Testis (tissue), 2 donors: ENCODE results near the gene OR4K2.

Experiments
- POLR2A ChIP-seq: fragments of 450-650 bp; IDR thresholded peaks from one replicate; pipeline ENCODE4 v1.6.1; 2017; ENCODE audit warnings: antibody characterized with exemption, mild to moderate bottlenecking, moderate library complexity
- TF ChIP-seq, protein P1 (sequence below), 3 experiments: fragments of 450-650 bp in 2 of 3; fragments of 200-600 bp in 1 of 3; sonication (generic) in 1 of 3; IDR thresholded peaks; one replicate each; pipeline ENCODE4 v1.5.1; 2016 to 2019; ENCODE audit warnings: antibody characterized with exemption in 3 of 3, mild to moderate bottlenecking in 2 of 3, moderate library complexity in 1 of 3

GRCh38 chr14:19900999-19901398, 26.1 kb downstream of the OR4K2 start:
- TF ChIP-seq, protein P1, sequence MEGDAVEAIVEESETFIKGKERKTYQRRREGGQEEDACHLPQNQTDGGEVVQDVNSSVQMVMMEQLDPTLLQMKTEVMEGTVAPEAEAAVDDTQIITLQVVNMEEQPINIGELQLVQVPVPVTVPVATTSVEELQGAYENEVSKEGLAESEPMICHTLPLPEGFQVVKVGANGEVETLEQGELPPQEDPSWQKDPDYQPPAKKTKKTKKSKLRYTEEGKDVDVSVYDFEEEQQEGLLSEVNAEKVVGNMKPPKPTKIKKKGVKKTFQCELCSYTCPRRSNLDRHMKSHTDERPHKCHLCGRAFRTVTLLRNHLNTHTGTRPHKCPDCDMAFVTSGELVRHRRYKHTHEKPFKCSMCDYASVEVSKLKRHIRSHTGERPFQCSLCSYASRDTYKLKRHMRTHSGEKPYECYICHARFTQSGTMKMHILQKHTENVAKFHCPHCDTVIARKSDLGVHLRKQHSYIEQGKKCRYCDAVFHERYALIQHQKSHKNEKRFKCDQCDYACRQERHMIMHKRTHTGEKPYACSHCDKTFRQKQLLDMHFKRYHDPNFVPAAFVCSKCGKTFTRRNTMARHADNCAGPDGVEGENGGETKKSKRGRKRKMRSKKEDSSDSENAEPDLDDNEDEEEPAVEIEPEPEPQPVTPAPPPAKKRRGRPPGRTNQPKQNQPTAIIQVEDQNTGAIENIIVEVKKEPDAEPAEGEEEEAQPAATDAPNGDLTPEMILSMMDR (IDR thresholded peaks at IDR 0.05): no peak
- TF ChIP-seq POLR2A: no peak
